HG02870 (cell line): ENCODE measurements around the gene MRAP.
"Not testable (repeated sequence)": the region's sequence is repeated elsewhere in the genome, so short reads cannot be mapped to it uniquely, and the experiment has no call there.

Experiments used
- ATAC-seq: cut with Tn5 transposase; IDR thresholded peaks from one replicate; pipeline ENCODE4 v1.9.1; 2021; ENCODE audit warnings: mild to moderate bottlenecking, moderate library complexity; ENCODE audit not compliant: unreplicated experiment

MRAP gene

GRCh38 chr21:32299695-32300094 lies 1.0 kb downstream of the MRAP start:
- no peak for ATAC-seq

- ATAC-seq: no peak
These were observed 1.5 kb downstream of the MRAP start for GRCh38 chr21:32300117-32300681.

DNA sequence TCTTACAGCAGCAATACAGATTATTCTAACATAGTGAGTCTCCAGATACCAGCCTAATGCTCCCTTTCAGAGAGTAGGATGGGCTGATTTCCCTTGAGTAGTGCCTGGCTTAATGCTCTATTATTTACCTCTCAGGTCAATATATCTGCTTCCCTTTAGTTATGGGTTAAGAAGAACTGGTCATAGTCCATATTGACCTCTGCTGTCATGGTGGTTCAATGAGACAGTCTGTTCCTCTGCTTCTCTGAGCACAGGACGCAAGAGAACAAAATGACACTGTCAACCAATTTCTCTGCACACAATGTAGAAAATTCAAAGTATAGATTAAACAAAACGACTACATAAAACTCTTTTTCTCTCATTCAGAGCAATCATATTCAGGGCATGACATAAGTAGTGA lies 2.9 kb downstream of the MRAP start:
- no peak for ATAC-seq

DNA sequence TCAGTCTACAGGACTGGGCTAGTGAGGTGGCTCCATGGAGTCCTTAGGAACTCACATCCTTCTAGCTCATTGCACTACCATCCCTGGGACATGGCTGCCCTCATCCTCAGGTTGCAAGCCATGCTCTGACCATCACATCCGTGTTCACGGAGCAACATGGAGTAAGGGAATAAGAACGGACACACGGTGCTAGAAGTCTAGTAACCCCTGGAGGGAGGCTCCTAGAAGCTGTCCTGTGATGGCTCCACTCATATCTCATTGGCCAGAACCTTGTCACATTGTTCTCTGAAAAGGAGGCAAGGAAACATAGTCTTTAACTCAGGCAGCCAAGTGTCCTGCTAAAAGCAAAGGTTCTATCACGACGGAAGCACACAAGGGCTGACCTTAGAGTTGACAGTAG lies 3.9 kb downstream of the MRAP start:
- no peak for ATAC-seq

GRCh38 chr21:32303385-32303784 lies 4.7 kb downstream of the MRAP start:
- ATAC-seq: no peak

DNA sequence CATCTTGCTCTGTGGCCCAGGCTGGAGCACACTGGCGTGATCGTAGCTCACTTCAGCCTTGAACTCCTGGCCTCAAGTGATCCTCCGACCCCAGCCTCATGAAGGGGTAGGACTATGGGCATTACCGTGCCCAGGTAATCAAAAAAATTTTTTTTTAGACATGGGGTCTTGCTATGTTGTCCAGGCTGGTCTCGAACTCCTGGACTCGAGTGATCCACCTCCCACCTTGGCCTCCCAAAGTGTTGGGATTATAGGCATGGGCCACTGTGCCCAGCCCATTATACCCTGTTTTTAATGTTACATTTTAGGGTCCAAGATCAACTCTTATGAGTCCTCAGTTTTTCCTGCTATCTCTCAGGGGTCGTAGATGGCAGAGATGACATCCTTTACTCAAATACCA lies 6.3 kb downstream of the MRAP start:
- no peak for ATAC-seq

GRCh38 chr21:32306021-32306780 lies 7.5 kb downstream of the MRAP start:
- no peak for ATAC-seq

DNA sequence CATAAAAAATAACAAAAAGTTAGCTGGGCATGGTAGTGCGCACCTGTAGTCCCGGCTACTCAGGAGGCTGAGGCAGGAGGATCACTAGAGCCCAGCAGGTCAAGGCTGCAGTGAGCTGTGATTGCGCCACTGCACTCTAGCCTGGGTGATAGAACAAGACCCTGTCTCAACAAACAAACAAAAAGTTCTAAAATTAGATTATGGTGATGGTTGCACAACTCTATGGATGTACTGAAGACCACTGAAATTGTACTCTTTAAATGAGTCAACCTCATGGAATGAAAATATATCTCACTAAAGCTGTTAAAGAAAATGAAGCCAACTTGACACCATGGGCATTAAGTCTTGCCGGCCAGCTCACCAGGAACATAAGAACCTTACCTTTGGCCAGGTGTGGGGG lies 9.1 kb downstream of the MRAP start:
- ATAC-seq: no peak

DNA sequence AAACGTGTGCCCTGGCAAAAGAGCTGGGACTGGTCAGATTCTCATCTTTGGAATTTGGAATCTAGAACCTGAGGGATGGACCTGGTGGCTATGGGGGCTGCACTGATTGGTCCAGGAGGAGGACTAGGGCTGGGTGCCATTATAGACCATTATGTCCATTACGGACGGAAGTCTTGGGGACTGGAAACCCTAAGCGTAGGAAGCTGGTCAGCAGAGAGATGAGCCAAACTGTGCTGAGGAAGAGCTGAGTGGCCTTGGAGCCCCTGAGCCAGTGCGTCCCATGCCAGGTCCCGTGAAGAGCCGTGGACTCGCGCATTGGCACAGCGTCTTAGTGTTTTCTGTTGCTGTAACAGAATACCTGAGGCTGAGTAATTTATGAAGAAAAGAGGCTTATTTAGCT lies 10.0 kb downstream of the MRAP start:
- ATAC-seq: no peak

DNA sequence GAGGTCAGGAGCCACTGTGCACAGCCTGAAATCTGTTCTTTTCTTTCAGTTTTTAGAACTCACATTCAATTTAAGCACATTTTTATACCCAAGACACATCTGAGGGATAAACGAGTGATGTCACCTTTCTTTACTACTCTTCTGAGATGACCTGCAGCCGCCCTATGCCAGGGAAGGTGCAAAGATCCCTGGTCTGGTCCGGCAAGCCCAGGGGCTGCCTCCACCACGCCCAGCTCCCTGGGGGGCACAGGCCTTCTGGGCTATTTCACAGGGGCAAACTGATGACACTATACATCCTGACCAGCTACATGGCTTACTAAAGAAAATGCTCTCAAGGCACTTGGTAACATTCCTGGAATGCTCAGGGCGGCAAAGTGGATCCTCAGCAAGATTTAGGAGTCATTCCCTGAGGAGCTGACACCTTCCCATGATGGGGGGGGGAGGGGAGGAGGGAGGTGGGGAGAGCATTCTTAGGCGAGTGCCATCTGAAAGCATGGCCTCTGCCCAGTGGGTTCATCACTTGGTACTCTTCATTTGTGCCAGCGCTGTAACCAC lies 11.3 kb downstream of the MRAP start:
- ATAC-seq: no peak

- ATAC-seq: not testable (repeated sequence)
These were observed 12.3 kb downstream of the MRAP start for GRCh38 chr21:32310976-32311375.

GRCh38 chr21:32311621-32312020 lies 13.0 kb downstream of the MRAP start:
- ATAC-seq: no peak

DNA sequence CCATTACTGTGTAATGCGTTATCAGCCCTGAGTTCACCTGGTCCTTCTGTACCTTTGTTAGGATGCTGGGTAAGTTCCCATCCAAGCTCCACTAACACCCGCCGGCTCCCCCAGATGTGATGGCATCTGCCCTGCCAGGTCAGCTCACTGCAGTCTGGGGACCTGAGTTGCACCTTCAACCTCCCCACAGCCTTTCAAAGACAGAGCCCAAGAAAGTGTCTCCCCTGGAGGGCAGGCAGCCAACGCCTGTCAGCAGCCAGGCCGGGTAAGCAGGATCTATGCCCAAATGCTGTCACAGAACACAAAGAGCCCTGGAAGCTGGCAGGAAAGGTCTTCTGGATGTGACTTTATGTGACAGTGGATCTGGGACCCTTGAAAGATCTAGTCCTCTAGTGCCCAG lies 13.7 kb downstream of the MRAP start:
- no peak for ATAC-seq

DNA sequence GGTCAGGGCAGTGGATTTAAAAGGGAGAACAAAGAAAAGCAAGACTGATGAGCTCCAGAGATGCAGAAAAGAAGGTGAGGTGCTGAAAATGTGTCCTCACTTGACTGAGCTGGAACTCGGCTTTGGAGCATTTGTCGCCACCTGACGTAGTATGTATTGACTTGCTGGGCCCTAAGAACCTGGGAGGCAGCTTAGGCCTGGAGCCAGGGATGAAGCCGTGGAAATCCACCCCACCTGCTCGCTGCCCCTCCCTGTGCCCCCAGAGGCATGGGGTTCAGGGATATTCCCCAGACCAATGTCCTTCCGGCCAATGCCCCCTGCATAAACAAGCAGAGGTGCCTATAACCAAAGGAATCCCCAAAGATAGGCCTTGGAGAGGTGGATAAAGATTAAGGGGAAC lies 14.3 kb downstream of the MRAP start:
- no peak for ATAC-seq

DNA sequence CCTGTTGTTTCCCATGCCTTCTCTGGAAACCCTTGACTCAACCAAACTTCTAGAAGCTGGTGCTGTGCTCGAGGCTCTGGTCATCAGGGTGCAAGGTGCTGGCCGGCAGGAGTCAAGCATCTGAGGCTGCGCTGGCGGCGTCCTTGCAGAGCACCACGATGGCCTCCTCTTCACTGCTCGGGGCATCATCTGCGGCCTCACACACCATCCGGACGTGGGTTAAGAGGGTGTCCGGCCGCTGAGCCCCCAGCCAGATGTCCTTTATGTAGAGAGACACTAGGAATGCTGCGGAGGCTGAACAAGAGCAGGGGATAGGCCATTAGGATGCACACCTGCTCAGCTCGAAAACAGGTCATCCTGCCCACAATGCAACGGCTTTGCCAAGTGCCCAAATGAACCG lies 16.2 kb downstream of the MRAP start:
- no peak for ATAC-seq

DNA sequence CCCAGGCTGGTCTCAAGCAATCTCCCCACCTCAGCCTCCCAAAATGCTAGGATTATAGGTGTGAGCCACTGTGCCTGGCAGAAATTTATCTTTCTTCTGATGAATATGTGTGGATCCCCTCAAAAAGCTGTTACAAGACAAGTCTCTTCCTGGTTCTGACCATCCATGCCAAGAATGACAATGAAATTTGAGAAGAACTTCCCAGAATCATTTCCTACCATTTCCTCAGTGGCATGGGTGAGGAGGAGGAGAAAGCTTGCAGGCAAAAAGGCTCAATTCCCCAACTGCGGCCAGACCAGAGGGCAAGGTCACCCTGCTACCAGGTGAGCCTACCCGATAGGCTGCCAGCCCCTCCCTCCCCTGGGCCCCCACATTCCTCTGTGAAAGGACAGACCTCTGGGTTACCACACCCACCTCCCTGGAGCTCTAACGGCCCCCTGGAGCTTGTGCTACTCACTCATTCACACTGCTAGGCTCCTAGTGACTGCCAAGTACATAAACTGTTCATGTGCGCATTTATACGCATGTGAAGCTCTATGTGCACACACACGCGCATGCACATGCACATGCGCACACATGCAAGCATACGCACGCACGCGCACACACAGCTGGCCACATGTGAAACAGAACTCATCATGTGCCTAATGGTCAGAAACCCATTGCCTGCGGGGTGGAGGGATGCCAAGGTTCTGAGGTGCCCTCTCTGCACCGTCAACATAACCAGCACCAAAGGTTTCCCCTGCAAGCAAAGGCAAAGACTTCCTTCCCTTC lies 17.0 kb downstream of the MRAP start:
- no peak for ATAC-seq

- no peak for ATAC-seq
These were observed 17.9 kb downstream of the MRAP start for GRCh38 chr21:32316361-32317215.

GRCh38 chr21:32317726-32318125 lies 19.1 kb downstream of the MRAP start:
- ATAC-seq: no peak

DNA sequence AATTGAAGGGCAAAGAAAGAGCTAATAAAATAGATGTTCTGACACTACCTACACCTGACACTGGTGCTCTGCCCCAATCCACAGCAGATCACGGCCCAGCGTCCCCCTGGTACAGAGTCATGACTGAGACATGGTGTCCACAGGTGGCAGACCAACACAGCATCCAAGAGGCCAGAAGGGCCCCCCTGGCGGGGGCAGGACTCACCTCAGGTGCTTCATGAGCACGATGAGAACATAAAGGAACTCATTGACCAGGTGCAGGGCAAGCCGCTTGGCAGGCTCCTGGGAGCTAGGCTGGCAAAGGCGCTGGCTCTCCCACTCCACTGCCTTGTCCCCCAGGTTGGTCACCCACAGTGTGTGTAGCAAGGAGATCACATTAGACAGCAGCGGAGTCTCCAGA lies 20.4 kb downstream of the MRAP start:
- ATAC-seq: no peak

- ATAC-seq: no peak
These were observed 21.4 kb downstream of the MRAP start for GRCh38 chr21:32320059-32320458.

GRCh38 chr21:32320726-32321125 lies 22.1 kb downstream of the MRAP start:
- no peak for ATAC-seq
